NOMO-1 treated with DMSO at 0.1 percent for 48 hours (cell line): ENCODE data around the gene AP3S1.
"Not testable (repeated sequence)": the region's sequence is repeated elsewhere in the genome, so short reads cannot be mapped to it uniquely, and the experiment has no call there.

Source experiments
- DNase-seq: peaks from one replicate; lab custom pipeline; 2025; ENCODE audit not compliant: unreplicated experiment; lab: John Stamatoyannopoulos, UW

Gene AP3S1

DNA sequence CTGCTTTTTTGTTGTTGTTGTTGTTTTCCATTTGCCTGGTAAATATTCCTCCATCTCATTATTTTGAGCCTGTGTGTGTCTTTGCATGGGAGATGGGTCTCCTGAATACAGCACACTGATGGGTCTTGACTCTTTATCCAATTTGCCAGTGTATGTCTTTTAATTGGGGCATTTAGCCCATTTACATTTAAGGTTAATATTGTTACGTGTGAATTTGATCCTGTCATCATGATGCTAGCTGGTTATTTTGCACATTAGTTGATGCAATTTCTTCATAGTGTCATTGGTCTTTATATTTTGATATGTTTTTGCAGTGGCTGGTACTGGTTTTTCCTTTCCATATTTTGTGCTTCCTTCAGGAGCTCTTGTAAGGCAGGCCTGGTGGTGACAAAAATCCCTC is 16.8 kb upstream of the AP3S1 start:
- not testable (repeated sequence) for DNase-seq

- DNase-seq: no peak
These were observed 15.8 kb upstream of the AP3S1 start for GRCh38 chr5:115825948-115826347.

DNA sequence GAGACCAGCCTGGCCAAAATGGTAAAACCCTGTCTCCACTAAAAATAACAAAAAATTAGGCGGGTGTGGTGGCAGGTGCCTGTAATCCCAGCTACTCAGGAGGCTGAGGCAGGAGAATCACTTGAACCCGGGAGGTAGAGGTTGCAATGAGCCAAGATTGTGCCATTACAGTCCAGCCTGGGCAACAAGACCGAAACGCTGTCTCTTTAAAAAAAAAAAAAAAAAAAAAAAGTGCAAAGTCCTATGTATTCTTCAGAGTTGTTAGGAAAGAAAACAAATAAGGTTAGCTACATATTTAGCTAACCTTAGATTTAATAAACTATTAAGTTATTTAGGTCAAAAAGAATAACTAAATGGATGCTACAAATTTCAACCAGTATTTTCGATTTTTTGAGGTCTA is 11.8 kb upstream of the AP3S1 start:
- no peak for DNase-seq

DNA sequence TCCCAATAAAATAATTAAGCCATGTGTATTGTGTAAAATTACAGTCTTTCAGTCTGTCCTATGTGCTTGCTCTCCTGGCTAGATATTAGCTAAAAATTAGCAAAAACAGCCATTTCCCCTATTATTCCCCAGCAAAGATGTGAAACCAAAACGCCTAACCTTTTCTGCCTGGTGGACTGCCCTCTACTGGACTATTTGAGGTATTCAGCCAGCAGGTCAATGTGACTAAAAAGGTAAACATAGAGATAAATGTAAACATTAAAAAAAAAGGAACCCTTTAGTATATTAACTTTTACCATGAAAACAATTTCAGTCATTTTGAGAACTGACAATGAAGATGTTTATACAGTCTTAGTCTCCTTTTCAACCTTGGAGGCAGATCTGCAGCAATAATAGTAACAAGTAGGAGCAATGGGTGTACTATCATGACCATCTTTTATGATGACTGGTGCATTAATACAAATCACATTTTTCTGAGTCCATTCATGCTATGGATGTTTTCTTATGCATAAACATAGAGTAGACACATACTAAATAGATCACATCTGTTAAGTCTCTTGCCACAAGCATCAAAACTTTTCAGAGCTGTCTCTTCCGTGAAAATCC is 10.5 kb upstream of the AP3S1 start:
- DNase-seq: peak; percentile 37

GRCh38 chr5:115835481-115835880 is 6.3 kb upstream of the AP3S1 start:
- DNase-seq: no peak

DNA sequence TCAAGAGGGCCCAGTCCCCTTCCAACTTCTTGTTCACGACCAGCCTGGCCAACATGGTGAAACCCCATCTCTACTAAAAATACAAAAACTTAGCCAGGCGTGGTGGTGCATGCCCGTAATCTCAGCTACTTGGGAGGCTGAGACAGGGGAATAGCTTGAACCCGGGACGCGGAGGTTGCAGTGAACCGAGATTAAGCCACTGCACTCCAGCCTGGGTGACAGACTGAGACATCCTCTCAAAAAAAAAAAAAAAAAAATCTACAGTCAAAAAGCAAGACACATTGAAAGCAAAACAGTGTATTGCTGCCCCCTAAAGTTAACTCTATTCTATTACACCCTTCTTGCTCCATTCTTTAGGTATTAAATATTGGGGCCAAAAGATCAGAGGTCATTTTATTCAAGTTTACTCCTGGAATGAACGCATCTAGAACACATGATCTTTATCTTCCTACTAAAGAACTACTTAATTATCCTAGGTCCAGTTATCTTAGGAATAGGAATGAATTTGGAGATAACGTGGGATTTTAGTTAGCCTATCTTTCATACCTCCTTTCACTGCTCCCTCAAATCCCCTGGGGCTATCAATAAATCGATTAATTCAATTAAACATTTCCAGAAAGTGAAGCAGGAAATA is 2.7 kb upstream of the AP3S1 start:
- DNase-seq: peak; percentile 78

GRCh38 chr5:115840873-115841272 is 862 bp upstream of the AP3S1 start:
- DNase-seq: no peak

DNA sequence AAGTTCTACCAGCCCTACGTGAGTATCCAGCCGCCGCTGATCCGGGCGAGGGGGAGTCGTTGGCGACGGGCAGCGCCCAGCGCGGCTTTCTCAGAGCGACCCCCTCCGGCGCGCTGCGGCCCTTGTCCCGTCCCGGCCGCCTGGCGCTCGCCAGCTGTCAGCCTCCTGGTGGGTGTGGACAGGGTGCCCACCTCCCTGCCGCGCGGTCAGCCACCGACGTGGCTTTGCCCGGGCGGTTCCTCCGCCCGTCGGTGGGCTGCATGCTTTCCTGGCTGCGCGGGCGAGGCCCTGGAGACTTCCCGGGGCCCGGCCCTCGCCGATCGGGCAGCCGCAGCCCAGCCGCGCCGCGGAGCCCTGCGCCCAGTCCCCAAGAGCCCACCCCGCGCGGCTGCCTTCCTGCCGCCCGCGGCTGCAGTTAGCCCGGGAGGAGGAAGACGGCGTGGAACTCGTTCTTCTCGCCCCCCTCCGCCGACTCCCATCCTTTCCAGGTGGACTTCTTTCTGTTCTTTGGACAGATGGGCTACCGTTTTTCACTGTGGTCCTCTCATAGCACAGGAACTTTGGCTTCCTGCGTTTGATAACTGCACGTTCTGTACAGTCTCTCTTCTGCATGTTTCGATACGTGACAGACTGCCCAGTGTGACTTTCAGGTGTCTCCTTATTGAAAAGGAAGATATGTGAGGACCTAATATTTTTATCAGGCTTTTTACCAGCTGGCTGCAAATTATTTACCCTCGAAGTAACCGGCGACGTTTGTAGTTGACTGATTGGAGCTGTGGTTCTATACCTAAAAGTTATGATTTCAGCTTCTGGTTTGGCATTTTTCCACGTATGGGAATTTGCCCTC is 577 bp downstream of the AP3S1 start:
- peak; percentile 35 for DNase-seq

GRCh38 chr5:115842952-115843351 is 1.2 kb downstream of the AP3S1 start:
- no peak for DNase-seq

DNA sequence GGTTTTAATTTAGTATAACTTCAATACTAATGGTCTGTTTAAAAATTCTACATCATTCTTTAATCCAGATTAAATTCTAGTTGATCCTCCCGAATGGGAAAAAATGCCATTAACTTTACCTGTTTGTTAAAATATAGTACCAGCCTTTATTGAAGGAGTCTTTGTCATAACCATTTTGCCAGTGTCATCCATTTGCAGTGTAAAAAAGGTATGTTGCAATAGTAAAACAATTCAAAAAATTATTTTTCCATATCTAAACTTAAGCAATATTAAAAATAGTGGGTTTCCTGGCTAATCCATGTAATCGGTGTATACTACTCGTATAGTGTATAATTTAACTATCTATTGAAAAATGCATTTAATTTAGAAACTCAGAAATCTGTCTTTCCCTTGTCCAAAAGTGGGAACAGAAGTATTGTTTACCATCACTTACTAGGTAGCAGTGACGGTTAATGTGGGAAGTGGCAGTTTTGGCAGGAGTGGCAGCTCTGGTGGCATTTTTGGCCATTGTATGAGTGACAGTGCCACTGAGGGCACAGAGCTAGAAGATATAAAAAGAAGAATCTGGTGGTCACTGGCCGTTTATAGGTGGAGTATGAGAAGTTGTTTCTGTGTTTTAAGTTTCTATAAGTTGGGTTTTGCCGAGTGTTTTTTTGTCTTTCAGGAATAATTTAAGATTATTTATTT is 1.9 kb downstream of the AP3S1 start:
- DNase-seq: no peak

GRCh38 chr5:115844321-115844817 is 2.6 kb downstream of the AP3S1 start:
- no peak for DNase-seq

- no peak for DNase-seq
These were observed 5.6 kb downstream of the AP3S1 start for GRCh38 chr5:115847290-115847689.

DNA sequence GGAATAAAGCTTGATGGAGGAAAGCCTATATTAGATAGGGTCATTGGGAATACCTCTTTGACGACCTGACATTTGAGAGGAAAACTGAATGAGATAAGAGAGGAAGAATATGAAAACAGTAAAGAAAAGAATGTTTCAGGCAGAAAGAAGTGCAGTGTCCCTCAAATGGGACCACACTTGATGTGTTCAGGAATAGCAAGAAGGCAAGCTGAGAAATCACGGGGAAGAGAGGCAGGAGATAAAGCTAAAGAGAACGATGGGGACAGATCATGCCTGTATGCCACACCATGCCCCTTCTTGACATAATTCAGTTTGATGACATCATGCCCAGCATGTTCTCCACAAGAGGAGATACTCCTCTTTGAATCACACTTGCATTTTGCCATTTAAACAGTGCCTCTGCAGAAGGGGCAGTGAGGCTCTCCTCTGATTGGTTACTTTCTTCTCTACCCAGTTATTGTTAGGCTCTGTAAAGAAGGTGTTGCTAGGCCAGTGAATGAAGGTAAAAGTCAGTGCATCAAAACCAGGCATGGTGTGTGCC is 7.6 kb downstream of the AP3S1 start:
- DNase-seq: no peak

- no peak for DNase-seq
These were observed 9.1 kb downstream of the AP3S1 start for GRCh38 chr5:115850744-115851416.

GRCh38 chr5:115854139-115854538 is 12.4 kb downstream of the AP3S1 start:
- DNase-seq: no peak

- peak; percentile 70 for DNase-seq
These were observed 14.2 kb downstream of the AP3S1 start for GRCh38 chr5:115855959-115856358.

DNA sequence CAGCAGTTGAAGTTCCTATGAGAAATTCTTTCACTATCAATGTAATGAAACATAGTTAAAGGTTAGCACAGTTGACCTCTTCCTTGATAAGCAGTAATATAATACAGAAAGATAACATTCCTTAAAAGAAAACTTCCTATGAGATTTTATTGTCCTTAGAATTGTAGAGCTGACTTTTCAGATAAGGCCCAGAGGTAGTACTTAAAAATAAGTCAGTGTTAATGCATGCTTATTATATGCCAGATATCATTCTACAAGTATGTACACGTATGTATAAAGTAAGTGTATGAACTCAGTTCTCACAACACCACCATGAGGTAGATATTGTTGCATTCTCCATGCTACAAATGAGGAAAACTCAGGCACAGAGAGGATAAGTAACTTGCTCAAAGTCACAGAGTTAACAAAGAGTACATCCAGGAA is 15.3 kb downstream of the AP3S1 start:
- no peak for DNase-seq

GRCh38 chr5:115857626-115858349 is 16.1 kb downstream of the AP3S1 start:
- no peak for DNase-seq

DNA sequence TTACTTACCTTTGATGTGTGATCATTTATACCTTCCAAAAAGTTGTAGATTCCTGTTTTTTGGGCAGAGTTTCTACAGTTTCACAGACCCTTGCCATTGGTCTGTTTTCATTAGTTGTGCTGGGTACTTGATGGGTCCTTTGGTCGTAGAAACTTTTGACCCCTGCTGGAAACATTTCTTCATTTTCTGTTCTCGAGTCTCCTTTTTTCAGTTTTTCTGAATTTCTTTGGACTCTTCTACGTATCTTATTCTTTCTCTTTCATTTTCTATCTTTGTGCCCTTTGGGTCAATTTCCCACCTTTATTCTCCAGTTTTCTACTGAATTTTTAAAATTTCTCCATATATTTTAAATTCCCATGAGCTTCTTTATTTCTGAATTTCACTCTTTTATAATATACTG is 16.7 kb downstream of the AP3S1 start:
- DNase-seq: no peak

DNA sequence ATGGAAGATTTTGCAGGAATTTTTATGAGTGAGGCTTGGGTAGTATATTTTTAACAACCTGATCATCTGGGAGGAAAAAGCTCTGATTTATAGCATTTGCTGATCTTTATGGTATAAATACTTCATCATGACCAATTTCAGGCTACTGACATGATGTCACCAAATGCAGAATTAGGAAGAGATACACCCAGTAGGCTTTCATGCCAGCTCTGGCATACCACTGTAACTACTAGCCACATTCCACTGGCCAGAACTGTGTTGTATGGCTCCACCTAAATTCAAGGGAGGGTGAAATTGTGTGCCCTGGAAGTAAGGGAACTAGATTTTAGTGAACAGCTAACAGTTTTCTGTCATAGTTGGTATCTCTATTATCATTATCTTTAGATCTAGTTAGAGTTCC is 17.6 kb downstream of the AP3S1 start:
- no peak for DNase-seq
